Iris pigment epithelial cell (primary cell): Measurements from ENCODE around the gene ALB.

ENCODE experiments used
- DNase-seq: peaks from one replicate; pipeline ENCODE4 v3.0.0-alpha.2; 2011; ENCODE audit warnings: low read depth

The ALB gene

DNA sequence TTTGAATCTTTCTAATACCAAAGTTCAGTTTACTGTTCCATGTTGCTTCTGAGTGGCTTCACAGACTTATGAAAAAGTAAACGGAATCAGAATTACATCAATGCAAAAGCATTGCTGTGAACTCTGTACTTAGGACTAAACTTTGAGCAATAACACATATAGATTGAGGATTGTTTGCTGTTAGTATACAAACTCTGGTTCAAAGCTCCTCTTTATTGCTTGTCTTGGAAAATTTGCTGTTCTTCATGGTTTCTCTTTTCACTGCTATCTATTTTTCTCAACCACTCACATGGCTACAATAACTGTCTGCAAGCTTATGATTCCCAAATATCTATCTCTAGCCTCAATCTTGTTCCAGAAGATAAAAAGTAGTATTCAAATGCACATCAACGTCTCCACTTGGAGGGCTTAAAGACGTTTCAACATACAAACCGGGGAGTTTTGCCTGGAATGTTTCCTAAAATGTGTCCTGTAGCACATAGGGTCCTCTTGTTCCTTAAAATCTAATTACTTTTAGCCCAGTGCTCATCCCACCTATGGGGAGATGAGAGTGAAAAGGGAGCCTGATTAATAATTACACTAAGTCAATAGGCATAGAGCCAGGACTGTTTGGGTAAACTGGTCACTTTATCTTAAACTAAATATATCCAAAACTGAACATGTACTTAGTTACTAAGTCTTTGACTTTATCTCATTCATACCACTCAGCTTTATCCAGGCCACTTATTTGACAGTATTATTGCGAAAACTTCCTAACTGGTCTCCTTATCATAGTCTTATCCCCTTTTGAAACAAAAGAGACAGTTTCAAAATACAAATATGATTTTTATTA lies 28.3 kb downstream of the ALB start:
- DNase-seq: no peak

DNA sequence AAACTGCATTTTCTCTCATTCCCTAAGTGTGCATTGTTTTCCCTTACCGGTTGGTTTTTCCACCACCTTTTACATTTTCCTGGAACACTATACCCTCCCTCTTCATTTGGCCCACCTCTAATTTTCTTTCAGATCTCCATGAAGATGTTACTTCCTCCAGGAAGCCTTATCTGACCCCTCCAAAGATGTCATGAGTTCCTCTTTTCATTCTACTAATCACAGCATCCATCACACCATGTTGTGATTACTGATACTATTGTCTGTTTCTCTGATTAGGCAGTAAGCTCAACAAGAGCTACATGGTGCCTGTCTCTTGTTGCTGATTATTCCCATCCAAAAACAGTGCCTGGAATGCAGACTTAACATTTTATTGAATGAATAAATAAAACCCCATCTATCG lies 29.1 kb downstream of the ALB start:
- DNase-seq: no peak

DNA sequence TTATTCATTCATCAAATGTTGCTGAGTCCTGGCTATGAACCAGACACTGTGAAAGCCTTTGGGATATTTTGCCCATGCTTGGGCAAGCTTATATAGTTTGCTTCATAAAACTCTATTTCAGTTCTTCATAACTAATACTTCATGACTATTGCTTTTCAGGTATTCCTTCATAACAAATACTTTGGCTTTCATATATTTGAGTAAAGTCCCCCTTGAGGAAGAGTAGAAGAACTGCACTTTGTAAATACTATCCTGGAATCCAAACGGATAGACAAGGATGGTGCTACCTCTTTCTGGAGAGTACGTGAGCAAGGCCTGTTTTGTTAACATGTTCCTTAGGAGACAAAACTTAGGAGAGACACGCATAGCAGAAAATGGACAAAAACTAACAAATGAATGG lies 30.2 kb downstream of the ALB start:
- DNase-seq: peak; percentile 16

DNA sequence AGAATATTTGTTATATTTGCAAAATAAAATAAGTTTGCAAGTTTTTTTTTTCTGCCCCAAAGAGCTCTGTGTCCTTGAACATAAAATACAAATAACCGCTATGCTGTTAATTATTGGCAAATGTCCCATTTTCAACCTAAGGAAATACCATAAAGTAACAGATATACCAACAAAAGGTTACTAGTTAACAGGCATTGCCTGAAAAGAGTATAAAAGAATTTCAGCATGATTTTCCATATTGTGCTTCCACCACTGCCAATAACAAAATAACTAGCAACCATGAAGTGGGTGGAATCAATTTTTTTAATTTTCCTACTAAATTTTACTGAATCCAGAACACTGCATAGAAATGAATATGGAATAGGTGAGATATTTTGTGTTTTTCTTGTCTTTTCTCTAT lies 31.9 kb downstream of the ALB start, which contains the start of gene AFP:
Gene AFP, plus strand, starts transcription at position 238 of the 400 bp plus-strand sequence. Its CDS starts 42 bp downstream, at position 280.
- DNase-seq: no peak

DNA sequence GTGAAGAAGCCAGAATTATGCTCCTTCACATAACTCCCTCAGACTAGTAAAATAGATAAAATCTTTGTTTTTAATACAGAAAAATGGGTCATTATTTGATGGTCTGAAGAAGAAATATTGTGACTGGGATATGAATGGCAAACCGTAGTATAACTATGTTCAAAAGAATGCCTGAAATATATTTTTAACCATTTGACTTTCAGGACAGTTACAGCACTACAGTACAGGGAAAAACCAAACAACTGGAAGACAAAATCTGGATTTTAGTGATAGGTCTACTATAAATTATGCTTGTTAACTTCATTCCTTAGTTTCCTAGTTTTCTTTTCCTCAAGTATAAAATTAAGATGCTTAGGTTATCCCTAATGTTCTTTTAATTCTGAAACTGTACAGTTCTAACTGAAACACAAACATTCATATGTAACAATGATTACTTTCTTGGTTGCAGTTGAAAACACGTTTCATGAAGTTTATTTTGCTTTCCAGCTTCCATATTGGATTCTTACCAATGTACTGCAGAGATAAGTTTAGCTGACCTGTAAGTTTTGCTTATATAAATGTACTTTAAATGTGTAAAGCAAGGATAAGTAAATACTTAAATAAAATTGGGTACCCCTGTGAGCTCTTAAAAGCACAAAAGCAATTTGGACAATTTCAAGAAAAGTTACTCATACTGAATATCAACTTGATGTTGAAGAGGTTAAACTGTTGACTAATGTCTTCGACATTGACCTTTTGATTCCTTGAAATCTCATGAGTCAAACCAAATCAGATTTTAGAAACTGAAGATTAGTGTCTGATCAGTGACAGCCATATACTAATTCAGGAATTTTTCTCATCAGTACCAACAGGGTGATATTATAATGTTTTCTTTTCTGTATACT lies 32.8 kb downstream of the ALB start:
- no peak for DNase-seq

DNA sequence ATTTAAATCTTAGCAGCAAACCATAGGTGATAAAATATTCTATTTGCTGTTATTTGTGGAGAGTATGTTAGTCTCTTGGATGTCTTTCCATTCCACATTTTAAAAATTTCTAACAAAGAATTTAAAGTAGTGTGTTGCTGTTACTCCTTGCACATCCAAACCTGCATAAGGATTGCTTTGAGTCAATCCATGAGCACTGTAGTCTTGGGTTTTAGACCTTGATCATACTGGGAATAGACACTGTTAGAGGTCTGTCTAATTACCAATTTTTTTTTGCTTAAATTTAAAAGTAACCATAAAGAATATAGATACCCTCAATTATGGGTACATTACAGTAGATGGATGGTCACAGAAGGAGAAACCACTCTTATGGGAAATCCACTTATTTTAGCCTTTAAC lies 33.5 kb downstream of the ALB start:
- no peak for DNase-seq

DNA sequence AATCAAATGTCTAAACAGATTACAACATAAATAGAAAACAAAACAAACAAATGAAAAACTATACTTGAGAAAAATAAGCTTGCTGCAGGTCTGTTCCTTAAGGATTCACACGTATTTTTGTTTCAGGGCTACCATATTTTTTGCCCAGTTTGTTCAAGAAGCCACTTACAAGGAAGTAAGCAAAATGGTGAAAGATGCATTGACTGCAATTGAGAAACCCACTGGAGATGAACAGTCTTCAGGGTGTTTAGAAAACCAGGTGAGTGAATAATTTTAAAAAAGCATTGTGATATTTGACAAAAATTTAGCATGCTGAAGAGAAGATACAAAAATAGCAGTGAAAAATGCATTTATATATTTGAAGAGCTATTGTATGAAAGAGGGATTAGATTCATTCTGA lies 34.0 kb downstream of the ALB start:
- DNase-seq: no peak

DNA sequence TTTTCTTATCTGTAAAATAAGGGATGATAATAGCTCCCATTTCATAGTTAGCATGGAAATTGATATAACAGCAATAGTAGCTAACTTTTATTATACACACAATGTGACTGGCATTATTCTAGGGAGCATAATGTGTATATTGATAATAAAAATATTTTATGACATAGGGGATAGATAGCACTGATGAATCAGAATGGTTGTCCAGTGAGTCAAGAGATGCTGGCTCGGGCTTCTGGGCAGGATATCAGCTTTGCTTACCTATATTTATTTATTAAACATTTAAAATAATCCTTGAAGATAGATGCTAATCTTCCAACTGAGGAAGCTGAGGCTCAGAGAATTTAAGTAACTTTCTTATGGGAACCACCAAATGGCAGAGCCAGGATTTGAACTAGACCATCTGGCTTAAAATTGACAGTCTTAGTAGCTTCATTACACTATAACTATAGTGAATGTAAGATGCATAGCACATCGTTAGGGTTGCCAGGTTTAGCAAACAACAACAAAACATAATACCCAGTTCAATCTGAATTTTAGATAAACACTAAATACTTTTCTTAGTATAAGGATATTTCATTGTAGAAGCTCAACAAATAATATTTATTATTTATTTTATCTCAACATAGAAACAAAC lies 34.6 kb downstream of the ALB start:
- DNase-seq: peak; percentile 12

DNA sequence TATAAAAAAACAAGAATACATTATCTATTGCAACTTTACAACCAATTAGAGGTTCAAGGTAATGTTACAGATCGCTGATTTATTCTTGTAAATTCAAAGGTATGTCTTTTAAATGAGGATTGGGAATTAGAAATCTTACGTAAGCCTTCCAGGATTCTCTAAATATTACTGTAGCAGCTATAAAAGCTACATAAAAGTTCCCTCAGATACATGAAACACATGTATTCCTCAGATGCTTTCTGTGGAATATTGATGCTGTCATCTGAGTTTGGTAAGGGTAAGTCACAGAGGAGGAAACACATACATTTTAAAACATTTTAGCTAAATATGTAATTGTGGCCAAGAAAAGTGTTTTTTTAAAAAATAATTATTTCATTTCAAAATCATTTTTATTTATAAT lies 35.4 kb downstream of the ALB start:
- DNase-seq: no peak

DNA sequence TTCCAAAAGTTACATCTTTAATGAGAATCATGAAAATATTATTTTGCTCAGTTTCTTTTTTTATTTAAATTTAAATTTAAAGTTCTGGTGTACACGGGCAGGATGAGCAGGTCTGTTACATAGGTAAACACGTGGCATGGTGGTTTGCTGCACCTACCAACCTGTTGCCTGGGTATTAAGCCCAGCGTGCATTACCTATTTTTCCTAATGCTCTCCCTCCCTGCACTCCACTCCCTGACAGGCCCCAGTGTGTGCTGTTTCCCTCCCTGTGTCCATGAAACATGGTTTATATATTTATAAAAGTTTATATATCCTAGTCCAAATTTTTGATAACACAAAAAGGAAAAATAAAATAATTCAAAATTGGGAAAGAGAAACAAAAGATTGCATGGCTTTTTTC lies 35.9 kb downstream of the ALB start:
- no peak for DNase-seq

DNA sequence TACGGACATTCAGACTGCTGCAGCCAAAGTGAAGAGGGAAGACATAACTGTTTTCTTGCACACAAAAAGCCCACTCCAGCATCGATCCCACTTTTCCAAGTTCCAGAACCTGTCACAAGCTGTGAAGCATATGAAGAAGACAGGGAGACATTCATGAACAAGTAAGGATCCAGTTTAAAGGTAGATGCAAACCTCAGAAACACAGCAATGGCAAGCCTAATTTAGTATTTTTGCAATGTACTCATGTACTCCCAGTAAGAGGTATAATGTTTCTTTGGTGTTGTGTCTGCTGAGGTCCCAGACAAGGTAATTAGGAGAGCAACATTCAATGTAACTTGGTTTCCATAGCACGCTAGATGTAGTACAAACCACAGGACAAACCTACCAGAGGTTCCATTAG lies 36.6 kb downstream of the ALB start:
- no peak for DNase-seq

DNA sequence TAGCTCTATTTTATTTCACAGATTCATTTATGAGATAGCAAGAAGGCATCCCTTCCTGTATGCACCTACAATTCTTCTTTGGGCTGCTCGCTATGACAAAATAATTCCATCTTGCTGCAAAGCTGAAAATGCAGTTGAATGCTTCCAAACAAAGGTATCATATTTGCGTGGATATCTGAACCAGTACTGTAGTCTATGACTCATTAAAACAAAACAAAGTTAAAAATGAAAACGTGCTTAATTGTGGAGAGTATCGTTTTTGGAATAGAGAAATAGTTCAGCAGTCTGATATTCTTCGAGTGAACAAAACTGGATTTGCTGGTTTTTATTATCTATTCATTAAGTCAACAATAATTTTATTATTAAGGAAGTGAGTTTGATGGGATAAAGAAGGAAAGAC lies 38.2 kb downstream of the ALB start:
- DNase-seq: peak; percentile 4

DNA sequence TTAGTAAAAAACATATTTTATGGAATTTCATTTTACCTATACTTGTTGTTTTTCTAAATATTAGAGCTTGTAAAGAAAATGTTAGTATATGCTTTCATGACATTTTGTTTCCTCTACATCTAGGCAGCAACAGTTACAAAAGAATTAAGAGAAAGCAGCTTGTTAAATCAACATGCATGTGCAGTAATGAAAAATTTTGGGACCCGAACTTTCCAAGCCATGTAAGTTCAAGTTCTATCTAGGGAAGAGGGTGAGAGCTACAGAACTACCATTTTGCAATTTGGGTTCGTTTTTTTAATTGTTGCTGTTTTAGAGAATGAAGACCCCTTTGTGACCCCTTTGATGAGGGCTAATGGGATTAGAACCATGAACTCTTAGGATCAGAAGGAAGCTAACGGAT lies 39.1 kb downstream of the ALB start:
- no peak for DNase-seq

DNA sequence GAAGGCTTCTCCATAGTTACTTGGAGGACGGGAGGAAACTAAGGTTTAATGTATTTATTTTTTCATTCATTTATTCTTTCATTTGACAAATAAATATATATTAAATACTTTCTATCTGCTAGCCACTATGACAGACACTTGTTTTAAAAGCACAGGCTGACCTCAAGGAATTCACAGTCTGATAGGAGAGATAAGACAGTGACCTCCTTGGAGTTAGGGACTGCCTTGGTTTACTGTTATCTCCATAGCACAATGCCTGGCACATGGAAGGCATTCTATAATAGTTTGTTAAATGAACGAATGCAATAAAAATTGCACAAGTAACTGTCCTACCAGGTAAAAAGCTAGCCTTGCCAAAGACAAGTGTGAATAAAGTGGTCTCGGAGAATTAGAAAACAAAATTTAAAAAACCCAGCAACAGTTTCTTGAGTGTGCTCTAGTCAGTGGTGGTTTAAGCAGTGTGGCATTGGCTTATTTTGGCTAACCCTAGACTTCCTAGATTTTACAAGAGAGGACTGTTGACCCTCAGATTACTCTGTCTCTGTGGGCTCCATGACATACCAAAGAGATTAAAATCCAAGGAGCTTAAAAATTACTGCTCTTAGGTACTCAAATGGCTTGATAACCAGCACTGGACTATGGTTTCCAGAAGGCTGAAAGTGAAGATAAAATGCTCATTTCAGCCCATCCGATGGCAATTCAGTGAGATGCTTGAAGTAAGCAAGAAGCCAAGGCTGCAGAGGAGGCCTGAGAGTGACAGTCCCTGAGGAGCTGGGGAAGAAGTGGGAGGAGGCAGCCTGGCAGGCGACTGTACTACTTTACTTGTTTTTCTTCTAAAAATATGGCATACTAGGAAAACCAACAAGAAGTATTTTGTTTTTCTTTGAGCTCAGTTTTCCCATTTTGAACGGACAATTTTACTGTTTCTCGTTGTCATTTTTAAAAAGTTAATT lies 41.6 kb downstream of the ALB start:
- DNase-seq: no peak

DNA sequence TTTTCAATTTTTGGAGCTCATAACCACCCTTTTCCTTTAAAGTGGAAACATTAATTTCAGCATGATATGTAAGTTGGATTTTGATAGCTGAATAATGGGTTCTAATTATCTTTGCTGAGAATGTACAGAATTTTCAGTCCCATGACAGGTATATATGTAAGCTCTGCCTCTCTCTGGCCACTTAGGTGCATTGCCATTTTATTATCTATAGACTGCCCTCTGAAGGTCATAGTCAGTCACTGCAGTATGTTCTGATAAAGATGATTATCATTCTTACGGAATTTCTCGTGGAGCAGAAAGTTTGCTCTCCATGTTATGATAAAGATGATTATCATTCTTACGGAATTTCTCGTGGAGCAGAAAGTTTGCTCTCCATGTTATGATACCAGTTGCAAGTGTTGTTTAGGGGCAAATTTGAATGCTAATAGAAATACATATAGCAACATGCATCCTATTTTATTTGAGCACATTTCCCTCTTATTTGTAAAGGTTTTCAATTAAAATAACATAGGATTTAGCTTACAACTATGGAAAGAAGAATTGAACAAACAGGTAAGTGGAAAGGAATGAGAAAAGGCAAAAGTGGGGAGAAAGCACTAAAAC lies 42.4 kb downstream of the ALB start:
- DNase-seq: peak; percentile 66

DNA sequence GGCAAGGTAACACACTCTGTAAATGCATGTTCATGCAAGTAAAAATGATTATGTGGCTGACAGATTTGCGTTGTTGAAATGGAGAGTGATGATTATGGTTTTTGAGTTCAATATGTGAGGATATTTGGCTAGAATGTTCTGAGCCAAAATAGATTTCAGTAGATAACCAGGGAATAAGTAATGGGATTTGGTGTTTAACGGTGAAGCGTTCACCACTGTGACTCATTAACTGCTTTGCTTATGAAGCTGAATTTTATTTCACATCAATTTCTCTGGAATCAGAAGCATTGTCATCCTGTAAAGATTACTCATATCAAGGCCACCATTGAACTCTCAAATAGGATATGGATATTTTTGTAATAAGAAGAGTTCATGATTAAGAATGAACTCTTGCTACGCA lies 43.6 kb downstream of the ALB start:
- DNase-seq: peak; percentile 62

DNA sequence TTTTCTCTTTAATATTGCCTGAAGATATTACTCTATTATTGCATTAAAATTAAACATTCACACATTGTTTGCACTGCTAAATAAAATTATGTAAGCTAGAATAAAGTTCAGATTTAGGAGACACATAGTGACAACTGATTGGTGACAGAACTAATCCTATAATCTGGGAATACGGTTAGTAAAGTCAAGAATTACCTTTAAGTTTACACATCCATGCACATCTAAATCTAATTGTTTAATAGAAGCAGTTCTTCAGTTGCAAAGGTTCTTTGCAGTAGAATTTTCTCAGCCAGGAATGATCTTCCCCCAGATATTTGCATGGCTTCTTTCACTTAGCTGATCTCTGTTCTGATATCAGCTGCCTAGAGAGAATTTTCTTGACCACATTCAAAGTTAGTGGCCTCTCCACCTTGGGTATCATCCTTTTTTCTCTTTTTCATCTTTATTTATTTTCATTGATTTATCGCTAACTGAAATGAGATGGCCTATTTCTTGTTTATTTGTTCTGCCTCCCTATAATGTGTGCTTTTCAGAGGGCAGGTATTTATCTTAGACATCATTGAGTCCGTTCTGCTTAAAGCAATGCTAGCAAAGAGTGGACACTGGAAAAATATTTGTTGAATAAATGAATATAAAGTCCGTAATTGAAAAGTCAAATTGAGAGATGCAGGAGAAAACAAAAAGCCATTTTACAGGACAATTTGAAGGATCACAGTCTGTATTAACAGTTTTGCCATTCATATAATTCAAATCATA lies 44.5 kb downstream of the ALB start:
- no peak for DNase-seq

DNA sequence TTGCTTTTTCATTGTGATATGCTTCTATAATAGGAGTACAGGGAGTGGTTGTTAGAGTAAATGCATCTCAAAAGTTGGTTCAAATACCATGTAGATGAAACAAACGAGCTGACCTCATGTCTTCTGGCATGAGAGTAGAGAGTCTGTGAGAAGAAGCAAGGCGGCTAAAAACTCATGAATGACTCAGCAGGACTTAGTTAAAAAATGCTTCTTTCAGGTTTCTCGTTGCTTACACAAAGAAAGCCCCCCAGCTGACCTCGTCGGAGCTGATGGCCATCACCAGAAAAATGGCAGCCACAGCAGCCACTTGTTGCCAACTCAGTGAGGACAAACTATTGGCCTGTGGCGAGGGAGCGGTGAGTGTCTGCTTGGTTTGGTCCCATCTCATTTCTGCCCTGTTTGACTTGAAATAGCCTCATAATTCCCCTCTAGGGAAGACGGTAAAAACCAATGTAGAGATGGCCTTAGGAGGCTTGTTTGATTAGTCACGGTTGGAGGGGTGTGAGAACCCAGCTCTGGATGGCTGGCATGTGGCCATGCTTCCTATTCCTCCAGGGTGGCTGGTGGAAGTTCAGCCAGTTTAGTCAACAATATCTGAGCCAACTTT lies 46.4 kb downstream of the ALB start:
- DNase-seq: peak; percentile 96

DNA sequence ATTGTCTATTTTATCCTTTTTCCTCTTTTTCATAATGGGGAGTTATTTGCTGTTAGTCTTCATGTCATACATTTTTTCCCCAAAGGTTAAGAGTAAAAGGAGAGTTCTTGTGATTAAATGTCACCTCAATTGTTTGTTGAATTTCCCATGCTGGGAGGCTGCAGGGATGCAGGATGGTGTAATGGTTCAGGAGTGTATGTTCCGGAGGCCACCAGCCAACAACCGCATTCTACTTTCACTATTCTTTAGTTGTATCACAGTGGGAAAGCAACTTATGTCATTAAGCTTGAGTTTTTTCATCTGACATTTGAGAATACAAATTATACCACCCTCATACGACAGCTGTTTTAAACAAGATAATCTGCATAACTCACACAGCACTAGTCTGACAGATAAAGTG lies 47.3 kb downstream of the ALB start:
- DNase-seq: peak; percentile 74
